Measurements from ENCODE around the gene ATP6AP1.

DNA sequence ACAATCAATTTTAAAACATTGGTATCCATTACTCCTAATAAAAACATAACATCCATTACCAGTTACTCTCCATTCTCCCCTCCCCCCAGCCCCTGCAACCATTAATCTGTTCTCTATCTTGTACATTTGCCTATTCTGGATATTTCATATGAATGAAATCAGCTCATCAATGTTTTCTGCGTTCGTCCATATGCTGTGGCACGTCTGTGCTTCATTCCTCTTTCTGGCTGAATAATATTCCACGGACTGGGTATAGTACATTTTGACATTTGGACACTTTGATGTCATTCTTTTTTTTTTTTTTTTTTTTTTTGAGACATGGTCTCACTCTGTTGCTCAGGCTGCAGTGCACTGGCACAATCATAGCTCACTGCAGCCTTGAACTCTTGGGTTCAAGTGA, 24.6 kb upstream of the ATP6AP1 start:
- TF ChIP-seq, protein P1, sequence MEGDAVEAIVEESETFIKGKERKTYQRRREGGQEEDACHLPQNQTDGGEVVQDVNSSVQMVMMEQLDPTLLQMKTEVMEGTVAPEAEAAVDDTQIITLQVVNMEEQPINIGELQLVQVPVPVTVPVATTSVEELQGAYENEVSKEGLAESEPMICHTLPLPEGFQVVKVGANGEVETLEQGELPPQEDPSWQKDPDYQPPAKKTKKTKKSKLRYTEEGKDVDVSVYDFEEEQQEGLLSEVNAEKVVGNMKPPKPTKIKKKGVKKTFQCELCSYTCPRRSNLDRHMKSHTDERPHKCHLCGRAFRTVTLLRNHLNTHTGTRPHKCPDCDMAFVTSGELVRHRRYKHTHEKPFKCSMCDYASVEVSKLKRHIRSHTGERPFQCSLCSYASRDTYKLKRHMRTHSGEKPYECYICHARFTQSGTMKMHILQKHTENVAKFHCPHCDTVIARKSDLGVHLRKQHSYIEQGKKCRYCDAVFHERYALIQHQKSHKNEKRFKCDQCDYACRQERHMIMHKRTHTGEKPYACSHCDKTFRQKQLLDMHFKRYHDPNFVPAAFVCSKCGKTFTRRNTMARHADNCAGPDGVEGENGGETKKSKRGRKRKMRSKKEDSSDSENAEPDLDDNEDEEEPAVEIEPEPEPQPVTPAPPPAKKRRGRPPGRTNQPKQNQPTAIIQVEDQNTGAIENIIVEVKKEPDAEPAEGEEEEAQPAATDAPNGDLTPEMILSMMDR (conservative IDR thresholded peaks at IDR 0.05 in 1 of 2, IDR thresholded peaks at IDR 0.05 in 1 of 2; ENCODE audit: low read depth in 1 of 2, low read length in 2 of 2): no peak
- TF ChIP-seq EZH2 (IDR thresholded peaks at IDR 0.05; ENCODE audit: low read length, missing control alignments): no peak
